HepG2 (cell line): ENCODE results near the gene PSMB11. TPM values are rescaled to one million over a fixed set of nuclear protein-coding genes. Genes with fewer than 3 reads are reported as not detected.
A peak's percentile ranks its signal among the peaks of the same experiment; 100 is the strongest.

ENCODE experiments used
- ARID4A ChIP-seq: sonication (generic); formaldehyde crosslinking; IDR thresholded peaks from 2 replicates; pipeline ENCODE4 v1.5.0; 2020; ENCODE audit warnings: mild to moderate bottlenecking, missing genetic modification reagents, borderline replicate concordance
- ATF3 ChIP-seq: sonication (generic); formaldehyde crosslinking; IDR thresholded peaks from 2 replicates; pipeline ENCODE4 v1.4.0; 2020; ENCODE audit warnings: missing genetic modification reagents
- CCAR2 ChIP-seq: fragments of 200-400 bp; formaldehyde crosslinking; optimal IDR thresholded peaks from 2 replicates; pipeline ENCODE3; 2018; ENCODE audit warnings: low read depth, mild to moderate bottlenecking, low read length, moderate library complexity
- DRAP1 ChIP-seq: IDR thresholded peaks from 2 replicates; pipeline ENCODE4 v1.6.1; 2016; ENCODE audit warnings: missing genetic modification reagents, missing compliant biosample characterization
- GFI1 ChIP-seq: sonication (generic); formaldehyde crosslinking; IDR thresholded peaks from 2 replicates; pipeline ENCODE4 v1.5.0; 2020; ENCODE audit warnings: missing genetic modification reagents, mild to moderate bottlenecking, borderline replicate concordance
- HDAC6 ChIP-seq: fragments of 200-600 bp; sonication (generic); IDR thresholded peaks from 2 replicates; pipeline ENCODE4 v1.7.0; 2017; ENCODE audit warnings: mild to moderate bottlenecking, antibody characterized with exemption, low read length, low read depth
- HNRNPH1 ChIP-seq: fragments of 200-400 bp; formaldehyde crosslinking; optimal IDR thresholded peaks from 2 replicates; pipeline ENCODE3; 2017; ENCODE audit warnings: mild to moderate bottlenecking, low read depth, low read length
- MEIS2 ChIP-seq: sonication (generic); formaldehyde crosslinking; IDR thresholded peaks from 2 replicates; pipeline ENCODE4 v1.9.0; 2021; ENCODE audit warnings: mild to moderate bottlenecking, missing genetic modification reagents
- RBAK ChIP-seq: sonication (generic); formaldehyde crosslinking; IDR thresholded peaks from 2 replicates; pipeline ENCODE4 v1.5.1; 2020; ENCODE audit warnings: mild to moderate bottlenecking, missing genetic modification reagents
- RFXAP ChIP-seq: sonication (generic); formaldehyde crosslinking; IDR thresholded peaks from 2 replicates; pipeline ENCODE4 v1.4.0; 2020; ENCODE audit warnings: missing genetic modification reagents, borderline replicate concordance
- SMAD3 ChIP-seq: sonication (generic); formaldehyde crosslinking; IDR thresholded peaks from 2 replicates; pipeline ENCODE4 v1.4.0; 2020; ENCODE audit warnings: missing genetic modification reagents
- SOX13 ChIP-seq, 3 experiments: fragments of 450-650 bp in 1 of 3; sonication (generic) in 1 of 3; formaldehyde crosslinking in 1 of 3; IDR thresholded peaks in 2 of 3; conservative IDR thresholded peaks in 1 of 3; 2 replicates each; pipeline versions ENCODE4 v1.5.0 to v1.6.1; 2016 to 2020; ENCODE audit warnings: antibody characterized with exemption in 1 of 3, mild to moderate bottlenecking in 1 of 3, missing compliant biosample characterization in 1 of 3, missing genetic modification reagents in 1 of 3, moderate library complexity in 1 of 3
- TCF7L2 ChIP-seq: IDR thresholded peaks from 2 replicates; pipeline ENCODE4 v1.6.1; 2011; ENCODE audit warnings: mild to moderate bottlenecking, low read depth, low read length, moderate library complexity
- THYN1 ChIP-seq: sonication (generic); formaldehyde crosslinking; IDR thresholded peaks from 2 replicates; pipeline ENCODE4 v1.8.1; 2023; ENCODE audit warnings: low read depth, mild to moderate bottlenecking, moderate library complexity, missing genetic modification reagents, borderline replicate concordance
- ZBTB7A ChIP-seq: sonication (generic); formaldehyde crosslinking; IDR thresholded peaks from 2 replicates; pipeline ENCODE4 v1.8.0; 2022; ENCODE audit warnings: mild to moderate bottlenecking, missing genetic modification reagents
- ZFP41 ChIP-seq: sonication (generic); formaldehyde crosslinking; IDR thresholded peaks from 2 replicates; pipeline ENCODE4 v1.4.0; 2020; ENCODE audit warnings: mild to moderate bottlenecking, missing genetic modification reagents, borderline replicate concordance
- ZNF10 ChIP-seq: sonication (generic); formaldehyde crosslinking; IDR thresholded peaks from 2 replicates; pipeline ENCODE4 v1.4.0; 2020; ENCODE audit warnings: mild to moderate bottlenecking, low read depth, missing genetic modification reagents, borderline replicate concordance
- ZNF180 ChIP-seq: sonication (generic); formaldehyde crosslinking; IDR thresholded peaks from 2 replicates; pipeline ENCODE4 v1.4.0; 2020; ENCODE audit warnings: low read depth, missing genetic modification reagents, borderline replicate concordance
- ZNF232 ChIP-seq: sonication (generic); formaldehyde crosslinking; IDR thresholded peaks from 2 replicates; pipeline ENCODE4 v1.4.0; 2020; ENCODE audit warnings: missing genetic modification reagents, borderline replicate concordance
- ZNF260 ChIP-seq: sonication (generic); formaldehyde crosslinking; IDR thresholded peaks from 2 replicates; pipeline ENCODE4 v1.4.0; 2020; ENCODE audit warnings: missing genetic modification reagents, low read depth, mild to moderate bottlenecking, borderline replicate concordance
- ZNF263 ChIP-seq: sonication (generic); formaldehyde crosslinking; IDR thresholded peaks from 2 replicates; pipeline ENCODE4 v1.4.0; 2020; ENCODE audit warnings: missing genetic modification reagents
- ZNF713 ChIP-seq: sonication (generic); formaldehyde crosslinking; IDR thresholded peaks from 2 replicates; pipeline ENCODE4 v1.4.0; 2020; ENCODE audit warnings: mild to moderate bottlenecking, missing genetic modification reagents
- ZNF773 ChIP-seq: sonication (generic); formaldehyde crosslinking; IDR thresholded peaks from 2 replicates; pipeline ENCODE4 v1.4.0; 2020; ENCODE audit warnings: missing genetic modification reagents, borderline replicate concordance
- ZNF782 ChIP-seq: sonication (generic); formaldehyde crosslinking; IDR thresholded peaks from 2 replicates; pipeline ENCODE4 v1.4.0; 2020; ENCODE audit warnings: missing genetic modification reagents, mild to moderate bottlenecking, borderline replicate concordance
- polyA plus RNA-seq, 8 experiments: library from polyadenylated mRNA; depleted of rRNA in 3 of 8; stranded (reverse) in 7 of 8; unstranded in 1 of 8; fragments of >200 nt; fragmentation: Illumina TruSeq in 4 of 8; extraction: Trizol in 4 of 8; gene quantifications; 2 replicates each; pipeline versions ENCODE4 v1.2.1 to v1.2.3, GENCODE V29; 2011 to 2016; ENCODE audit warnings: low read depth in 4 of 8, missing spikeins in 1 of 8, mixed read lengths in 1 of 8; ENCODE audit not compliant: insufficient read depth in 1 of 8
- total RNA-seq, 5 experiments: library from RNA; depleted of rRNA; stranded (reverse); fragments of >200 nt; fragmentation: Illumina TruSeq; extraction: Trizol; gene quantifications; 2 replicates each; pipeline ENCODE4 v1.2.3, GENCODE V29; 2016; ENCODE audit warnings: low read depth in 1 of 5

The PSMB11 gene
- total and polyA plus RNA-seq, 2 of the 13 experiments (the other 11 are each of a cell fraction or from before 2014, with no cell fraction given), result not detected

- peak; percentile 99 for TF ChIP-seq MEIS2 (CRISPR knock-in tag)
- peak; percentile 90 for TF ChIP-seq ATF3 (CRISPR knock-in tag)
- peak; percentile 99 for TF ChIP-seq ZNF782 (CRISPR knock-in tag)
- TF ChIP-seq TCF7L2, result no peak
- TF ChIP-seq THYN1 (CRISPR knock-in tag), result peak; percentile 97; the same call in 1 of the 2 replicates
- peak; percentile 98 for TF ChIP-seq RFXAP (CRISPR knock-in tag)
- peak; percentile 98 for TF ChIP-seq ZFP41
- TF ChIP-seq ZNF773 (CRISPR knock-in tag), result peak; percentile 96
- TF ChIP-seq HNRNPH1, result no peak
- peak; percentile 99 for TF ChIP-seq ARID4A
- TF ChIP-seq GFI1 (CRISPR knock-in tag), result no peak; the same call in 1 of the 2 replicates
- TF ChIP-seq RBAK (CRISPR knock-in tag), result peak; percentile 71; the same call in 1 of the 2 replicates
- TF ChIP-seq ZNF10 (CRISPR knock-in tag), result no peak
- TF ChIP-seq CCAR2, result peak; percentile 20
- peak; percentile 88 for TF ChIP-seq ZBTB7A
- no peak for TF ChIP-seq HDAC6
- TF ChIP-seq ZNF260 (CRISPR knock-in tag), result no peak
- TF ChIP-seq ZNF263 (CRISPR knock-in tag), result peak; percentile 86
- peak; percentile 99 for TF ChIP-seq ZNF232 (CRISPR knock-in tag)
- peak; percentile 96 for TF ChIP-seq SMAD3 (CRISPR knock-in tag)
- peak; percentile 98 for TF ChIP-seq ZNF713 (CRISPR knock-in tag)
- TF ChIP-seq ZNF180, result peak; percentile 93; the same call in 1 of the 2 replicates
- TF ChIP-seq SOX13 (IDR thresholded peaks at IDR 0.05), result peak; percentile 9; the same call in 1 of the 2 replicates
- TF ChIP-seq SOX13 (CRISPR knock-in tag; conservative IDR thresholded peaks at IDR 0.05 in 1 of 2, IDR thresholded peaks at IDR 0.05 in 1 of 2), result peak in 1 of 2 experiments; percentile 77; a peak in 2 of 4 replicates
- TF ChIP-seq DRAP1 (CRISPR knock-in tag), result peak; percentile 97
These were observed 35.2 kb upstream of the PSMB11 start (continued) for GRCh38 chr14:23006544-23007419.
